Kidney epithelial cell (primary cell): ENCODE measurements around the gene SUMF1. TPM values are rescaled to one million over a fixed set of nuclear protein-coding genes. Genes with fewer than 3 reads are reported as not detected.

ENCODE experiments used
- DNase-seq: peaks from one replicate; pipeline ENCODE4 v3.0.0-alpha.2; 2010; ENCODE audit warnings: low read depth
- H3K27me3 ChIP-seq: 2 replicates; pipeline ENCODE4 v1.6.0; 2011; ENCODE audit warnings: low read length; ENCODE audit not compliant: control insufficient read depth, insufficient read depth
- H3K36me3 ChIP-seq: 2 replicates; pipeline ENCODE4 v1.5.1; 2011; ENCODE audit warnings: low read length; ENCODE audit not compliant: control insufficient read depth, insufficient read depth
- H3K4me3 ChIP-seq: 2 replicates; pipeline ENCODE4 v1.5.1; 2011; ENCODE audit warnings: low read depth, mild to moderate bottlenecking, control low read depth, low read length
- CTCF ChIP-seq: IDR thresholded peaks from 2 replicates; pipeline ENCODE4 v1.5.1; 2011; ENCODE audit warnings: mild to moderate bottlenecking, moderate library complexity, low read length, control low read depth, inconsistent platforms; ENCODE audit not compliant: insufficient read depth, poor library complexity, severe bottlenecking
- total RNA-seq: library from RNA; depleted of rRNA; stranded (reverse); fragments of >200 nt; gene quantifications from 2 replicates; pipeline ENCODE4 v1.2.3, GENCODE V29; 2015

SUMF1 gene
- total RNA-seq, 1 donor from 2014 or later: 48.0 TPM

GRCh38 chr3:4395448-4395847 lies 71.6 kb downstream of the SUMF1 start:
- H3K4me3 ChIP-seq: no peak overlapping the region
- DNase-seq: no peak

GRCh38 chr3:4394567-4394966 lies 72.5 kb downstream of the SUMF1 start:
- Histone ChIP-seq H3K36me3 (no peaks in the 10 kb centered on the region), H3K27me3 (no peaks in the 10 kb centered on the region), H3K4me3 (no peak overlapping the region)
- no peak for TF ChIP-seq CTCF
- no peak for DNase-seq

More at GRCh38 chr3:4395448-4395847, 71.6 kb downstream of the SUMF1 start:
- no peaks in the 10 kb centered on the region for H3K27me3 ChIP-seq
- no peak for TF ChIP-seq CTCF
- no peaks in the 10 kb centered on the region for H3K36me3 ChIP-seq

GRCh38 chr3:4394048-4394447 lies 73.0 kb downstream of the SUMF1 start:
- H3K27me3 ChIP-seq: no peaks in the 10 kb centered on the region
- DNase-seq: no peak
- H3K4me3 ChIP-seq: no peak overlapping the region
- H3K36me3 ChIP-seq: no peaks in the 10 kb centered on the region
- TF ChIP-seq CTCF: no peak

GRCh38 chr3:4392992-4393391 lies 74.1 kb downstream of the SUMF1 start:
- Histone ChIP-seq H3K36me3 (no peaks in the 10 kb centered on the region), H3K4me3 (no peak overlapping the region), H3K27me3 (no peaks in the 10 kb centered on the region)
- DNase-seq: no peak
- TF ChIP-seq CTCF: no peak

- no peak for DNase-seq
- Histone ChIP-seq H3K27me3 (no peaks in the 10 kb centered on the region), H3K36me3 (no peaks in the 10 kb centered on the region), H3K4me3 (no peak overlapping the region)
- TF ChIP-seq CTCF: no peak
These were observed 79.6 kb downstream of the SUMF1 start for GRCh38 chr3:4387210-4388204.

GRCh38 chr3:4385201-4385600 lies 81.9 kb downstream of the SUMF1 start:
- no peak overlapping the region for H3K4me3 ChIP-seq
- H3K27me3 ChIP-seq: no peaks in the 10 kb centered on the region
- no peak for TF ChIP-seq CTCF
- H3K36me3 ChIP-seq: no peaks in the 10 kb centered on the region
- DNase-seq: no peak
